ENCODE data around the gene MRPS6. TPM values are rescaled to one million over a fixed set of nuclear protein-coding genes. Genes with fewer than 3 reads are reported as not detected.

MRPS6 gene
- total RNA-seq, 1 donor from 2014 or later: 21.5 TPM

- DNase-seq: no peak
Measured at GRCh38 chr21:34105947-34106541, 32.7 kb downstream of the MRPS6 start.

- no peak for DNase-seq
Measured at GRCh38 chr21:34107606-34108005, 34.2 kb downstream of the MRPS6 start.

GRCh38 chr21:34109075-34109474 lies 35.7 kb downstream of the MRPS6 start:
- DNase-seq: no peak

GRCh38 chr21:34110594-34111202 lies 37.3 kb downstream of the MRPS6 start:
- no peak for DNase-seq

- DNase-seq: no peak
Measured at GRCh38 chr21:34112316-34113033, 39.1 kb downstream of the MRPS6 start.

GRCh38 chr21:34113842-34114241 lies 40.5 kb downstream of the MRPS6 start:
- DNase-seq: no peak

- no peak for DNase-seq
Measured at GRCh38 chr21:34115160-34115559, 41.8 kb downstream of the MRPS6 start.

GRCh38 chr21:34116569-34116968 lies 43.2 kb downstream of the MRPS6 start:
- DNase-seq: no peak

GRCh38 chr21:34120867-34121266 lies 47.5 kb downstream of the MRPS6 start:
- no peak for DNase-seq

GRCh38 chr21:34122047-34122446 lies 48.7 kb downstream of the MRPS6 start:
- no peak for DNase-seq

- no peak for DNase-seq
Measured at GRCh38 chr21:34123609-34124008, 50.2 kb downstream of the MRPS6 start.

- peak; percentile 22 for DNase-seq
Measured at GRCh38 chr21:34126269-34126668, 52.9 kb downstream of the MRPS6 start.

GRCh38 chr21:34126691-34127090 lies 53.3 kb downstream of the MRPS6 start:
- DNase-seq: no peak

GRCh38 chr21:34128124-34128523 lies 54.7 kb downstream of the MRPS6 start:
- no peak for DNase-seq

- DNase-seq: no peak
Measured at GRCh38 chr21:34128674-34129038, 55.3 kb downstream of the MRPS6 start.

GRCh38 chr21:34129039-34129891 lies 55.9 kb downstream of the MRPS6 start:
- DNase-seq: peak; percentile 70

GRCh38 chr21:34129901-34130715 lies 56.7 kb downstream of the MRPS6 start:
- peak; percentile 52 for DNase-seq

GRCh38 chr21:34130716-34130985 lies 57.3 kb downstream of the MRPS6 start:
- no peak for DNase-seq

- DNase-seq: no peak
Measured at GRCh38 chr21:34131586-34131985, 58.2 kb downstream of the MRPS6 start.

GRCh38 chr21:34132202-34132601 lies 58.8 kb downstream of the MRPS6 start:
- DNase-seq: no peak

- DNase-seq: no peak
Measured at GRCh38 chr21:34132926-34133325, 59.5 kb downstream of the MRPS6 start.

- DNase-seq: no peak
Measured at GRCh38 chr21:34133392-34133791, 60.0 kb downstream of the MRPS6 start.

Measured in occipital lobe (tissue), 2 donors.